ENCODE data around the gene PTN.

PTN gene

GRCh38 chr7:137324796-137325696, 18.5 kb downstream of the PTN start:
- no peak for DNase-seq (ENCODE audit: low spot score)

DNA sequence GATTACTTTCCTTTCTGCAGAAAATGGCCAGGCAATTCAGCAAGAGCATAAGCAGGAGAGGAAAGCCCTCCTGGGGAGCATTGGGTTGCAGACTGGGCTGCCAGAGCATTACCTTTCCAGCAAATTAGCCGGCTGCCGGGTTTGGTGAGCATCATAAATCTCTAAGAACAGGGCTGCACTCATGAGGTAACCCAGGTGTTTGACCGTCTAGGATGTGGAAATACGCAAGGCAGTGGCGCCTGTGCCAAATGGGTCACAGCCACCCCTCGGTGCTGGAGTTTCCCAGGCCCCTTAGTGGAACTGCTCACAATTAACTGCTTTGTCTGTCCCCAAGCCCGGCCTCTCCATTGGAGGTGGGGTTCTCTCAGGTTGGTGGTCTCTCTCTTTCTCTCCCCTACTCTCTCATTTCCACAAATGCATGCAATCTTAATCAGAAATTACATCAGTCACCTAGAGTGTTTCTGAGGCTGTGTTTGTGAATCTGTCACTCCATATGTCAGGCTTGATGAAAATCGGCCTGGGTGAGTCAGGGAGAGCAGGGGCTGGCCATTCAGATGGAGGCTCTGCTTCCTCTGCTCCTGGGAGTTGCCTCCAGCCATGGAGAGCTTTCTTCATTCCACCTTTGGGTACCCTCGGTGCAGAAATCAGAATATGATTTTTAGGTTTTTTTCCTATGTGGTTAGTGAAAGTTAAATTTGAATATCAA, 26.7 kb downstream of the PTN start:
- no peak for DNase-seq (ENCODE audit: low spot score)

DNA sequence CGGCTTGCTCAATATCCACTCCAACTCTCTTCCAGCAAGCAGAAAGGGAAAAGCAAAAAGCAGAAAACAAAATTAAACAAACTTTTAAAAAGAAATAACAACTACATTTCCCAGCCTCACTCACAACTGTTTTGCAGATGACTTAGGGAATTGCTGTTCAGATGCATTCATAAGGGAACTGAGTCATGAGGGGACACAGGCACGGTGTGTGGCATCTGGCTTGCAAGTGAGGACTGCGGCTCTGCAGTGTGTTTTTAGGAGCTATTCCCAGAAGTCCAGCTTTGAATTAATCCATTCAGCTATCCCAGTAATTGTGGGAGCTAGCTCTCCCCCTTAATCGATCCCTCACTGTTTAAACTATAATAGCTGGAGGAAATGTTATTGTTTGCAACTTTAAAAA, 30.3 kb downstream of the PTN start:
- peak; percentile 78 for DNase-seq (ENCODE audit: low spot score)

- DNase-seq (ENCODE audit: low spot score), result peak; percentile 35
These were observed 36.8 kb downstream of the PTN start for GRCh38 chr7:137306748-137307147.

DNA sequence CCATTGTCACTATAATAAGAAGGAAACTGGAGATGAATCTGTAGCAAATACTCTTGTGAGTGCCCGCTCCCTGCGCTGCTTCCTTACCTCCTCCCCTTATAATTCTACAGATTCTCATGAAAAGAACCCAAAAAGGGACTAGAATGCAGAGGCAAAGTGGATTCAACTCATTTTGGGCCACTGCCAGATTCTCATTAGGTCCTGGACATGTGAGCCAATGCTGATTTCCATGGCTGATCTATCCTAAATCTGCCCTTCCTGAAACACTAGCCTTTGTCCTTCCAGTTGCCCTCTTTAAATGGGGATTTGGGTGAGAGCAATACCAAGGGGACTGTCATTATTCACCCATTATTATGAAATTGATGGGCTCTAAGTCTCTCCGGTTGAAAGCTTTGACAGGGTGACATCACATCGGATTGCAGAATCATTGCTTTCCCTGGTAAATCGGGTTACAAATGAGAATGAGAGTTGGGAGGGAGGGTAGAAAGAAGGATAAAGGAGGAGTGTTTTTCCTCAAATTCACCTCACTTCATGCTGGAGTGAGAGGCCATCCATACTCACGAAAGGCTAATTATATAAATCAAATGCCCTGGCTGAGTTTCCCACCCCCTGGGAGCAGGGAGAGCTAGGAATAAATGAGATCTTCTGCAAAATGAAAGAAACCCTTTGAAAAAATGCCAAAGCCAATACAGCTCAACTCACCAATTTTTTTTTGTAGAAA, 37.5 kb downstream of the PTN start:
- peak; percentile 71 for DNase-seq (ENCODE audit: low spot score)

DNA sequence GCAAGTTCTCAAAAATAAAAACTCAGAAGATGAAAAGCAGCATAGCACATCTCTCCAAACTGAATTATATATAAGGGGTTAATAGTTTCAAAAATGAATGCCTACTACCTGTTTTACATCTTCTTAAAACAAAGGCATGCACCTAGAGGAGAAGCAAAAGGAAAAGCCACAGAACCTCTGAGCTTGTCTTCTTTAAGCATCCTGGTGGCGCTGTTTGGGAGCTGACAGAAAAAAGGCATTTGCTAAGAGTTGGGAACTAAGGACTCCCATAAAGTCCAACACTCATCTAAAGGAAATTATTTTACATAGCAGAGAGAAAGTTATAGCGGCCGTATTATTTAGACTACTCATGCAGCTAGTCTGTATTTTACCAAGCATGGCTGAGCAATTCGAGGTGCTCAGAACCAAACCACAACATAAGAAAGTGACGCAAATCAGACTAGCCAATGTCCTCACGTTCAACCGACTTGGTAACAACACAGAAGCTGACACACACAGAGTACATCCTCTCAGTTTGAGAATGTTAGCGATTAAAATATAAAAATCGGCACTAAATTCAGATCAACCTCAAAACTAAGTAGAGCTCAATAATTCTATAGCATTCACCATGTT, 38.8 kb downstream of the PTN start:
- DNase-seq (ENCODE audit: low spot score), result peak; percentile 88

DNA sequence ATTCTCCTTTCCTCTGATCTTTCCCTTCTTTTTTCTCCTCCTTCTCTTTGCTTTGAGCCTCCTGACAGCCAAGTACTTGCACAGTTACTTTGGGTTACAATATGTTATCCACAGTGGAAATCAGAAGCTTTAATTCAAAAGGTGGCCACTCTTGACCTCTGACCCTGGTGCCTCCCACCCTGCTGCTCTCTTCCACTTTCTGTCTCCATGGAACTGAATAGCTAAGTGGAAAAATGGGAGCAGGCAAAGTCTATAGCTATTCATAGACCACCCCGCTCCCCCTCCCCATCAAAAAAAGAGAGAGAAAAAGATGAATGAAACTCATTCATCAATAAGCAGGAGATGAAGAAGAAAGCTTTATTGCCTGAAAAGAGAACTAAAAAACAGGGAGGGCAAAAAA, 39.4 kb downstream of the PTN start:
- no peak for DNase-seq (ENCODE audit: low spot score)

DNA sequence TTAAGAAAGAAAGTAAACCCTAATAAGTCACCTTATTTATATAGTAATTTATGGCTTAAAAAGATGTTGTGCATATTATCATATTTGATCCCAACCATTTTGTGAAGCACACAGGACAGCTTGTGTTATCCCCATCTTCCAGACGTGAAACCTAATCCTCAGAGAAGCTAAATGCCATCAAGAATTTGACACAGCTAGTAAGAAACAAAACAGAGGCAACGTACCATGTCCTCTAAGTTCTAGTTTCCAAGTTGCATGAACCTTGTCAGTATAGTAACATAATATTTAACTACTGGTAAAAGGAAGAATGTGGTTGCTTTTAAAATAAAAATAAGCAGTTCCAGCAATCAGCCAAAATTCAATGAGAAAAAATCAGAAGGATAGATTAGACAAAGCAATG, 41.5 kb downstream of the PTN start:
- peak; percentile 32 for DNase-seq (ENCODE audit: low spot score)

DNA sequence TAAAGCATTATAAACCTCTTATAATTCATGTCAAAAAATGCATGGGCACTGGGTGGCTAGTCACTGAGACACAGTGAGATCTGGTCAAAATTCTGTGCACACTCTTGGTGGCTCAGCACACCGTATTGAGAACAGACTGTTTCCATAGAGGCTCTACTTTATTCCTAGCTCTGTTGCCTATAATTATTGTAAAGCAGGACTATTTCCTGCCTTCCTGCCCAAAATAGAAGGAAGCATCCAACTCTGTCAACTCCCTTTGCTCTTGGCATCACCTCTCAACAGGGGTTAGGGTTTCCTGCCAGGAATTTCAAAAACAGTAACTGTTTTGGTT, 45.1 kb downstream of the PTN start:
- peak; percentile 46 for DNase-seq (ENCODE audit: low spot score)

GRCh38 chr7:137297551-137298463, 45.7 kb downstream of the PTN start:
- peak; percentile 30 for DNase-seq (ENCODE audit: low spot score)

GRCh38 chr7:137296576-137296975, 47.0 kb downstream of the PTN start:
- peak; percentile 94 for DNase-seq (ENCODE audit: low spot score)

DNA sequence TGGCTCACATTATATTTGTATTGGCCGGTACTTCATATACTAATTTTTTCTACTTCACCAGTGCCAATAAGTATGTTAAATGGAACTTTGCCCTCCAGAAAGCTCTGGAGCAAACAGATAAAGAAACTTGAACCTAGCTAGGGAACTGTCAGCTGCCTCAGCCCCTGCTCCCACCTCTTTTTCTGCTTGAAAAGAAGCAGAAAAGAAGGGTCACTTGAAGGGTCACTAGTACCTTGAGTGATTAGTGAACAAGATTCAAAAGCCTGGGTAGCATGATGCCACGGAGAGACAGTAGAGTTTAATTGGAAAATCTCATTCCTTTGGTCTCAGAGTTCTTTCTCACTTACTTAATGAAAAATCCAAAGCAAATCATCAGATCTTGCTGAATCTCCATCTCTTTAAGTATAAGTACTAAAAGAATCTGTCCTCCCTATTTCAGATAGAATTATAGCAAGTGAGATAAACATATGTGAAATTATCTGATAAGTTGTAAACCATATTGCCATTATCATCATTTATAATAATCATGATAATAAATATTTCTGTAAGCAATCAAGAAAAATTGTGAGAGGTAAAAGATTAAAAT, 47.7 kb downstream of the PTN start:
- DNase-seq (ENCODE audit: low spot score), result peak; percentile 48

GRCh38 chr7:137289101-137289500, 54.4 kb downstream of the PTN start:
- no peak for DNase-seq (ENCODE audit: low spot score)

GRCh38 chr7:137287651-137288258, 55.8 kb downstream of the PTN start:
- peak; percentile 41 for DNase-seq (ENCODE audit: low spot score)

DNA sequence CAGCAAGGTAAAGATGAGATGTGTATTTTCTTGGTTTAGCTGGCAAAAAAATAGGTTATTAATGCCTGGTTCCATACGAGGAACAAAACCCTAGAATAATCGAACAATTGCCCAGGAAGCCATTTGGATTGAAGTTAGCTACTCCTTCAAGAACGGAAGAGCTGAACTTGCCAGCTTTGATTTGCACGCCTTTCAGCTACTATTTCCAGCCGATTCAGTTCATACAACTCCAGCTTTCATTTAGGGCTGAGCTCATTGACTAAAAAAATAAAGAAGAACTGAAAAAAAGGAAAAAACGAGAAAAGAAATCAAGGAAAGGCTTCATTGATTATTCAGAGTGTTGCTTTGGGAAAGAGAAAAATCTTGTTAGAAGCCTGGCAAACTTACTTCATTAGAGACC, 60.4 kb downstream of the PTN start:
- DNase-seq (ENCODE audit: low spot score), result peak; percentile 60

DNA sequence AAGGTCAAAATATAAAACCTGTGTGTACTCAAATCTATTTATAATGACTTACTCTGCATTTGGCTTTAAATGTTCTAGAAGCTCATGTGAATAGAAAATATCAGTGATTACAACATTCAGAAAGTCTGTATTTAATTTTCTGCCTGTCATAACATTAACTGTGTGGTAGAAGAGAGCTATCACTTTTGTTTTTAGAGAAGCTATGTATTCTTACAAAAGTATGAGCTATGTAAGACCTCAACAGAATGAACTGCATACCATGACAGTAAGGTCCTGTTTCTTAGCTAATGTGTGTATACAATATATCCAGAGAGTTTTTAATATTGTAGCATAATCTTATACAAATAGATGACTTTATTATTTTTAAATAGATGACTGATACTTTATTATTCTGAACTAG, 61.5 kb downstream of the PTN start:
- no peak for DNase-seq (ENCODE audit: low spot score)

DNA sequence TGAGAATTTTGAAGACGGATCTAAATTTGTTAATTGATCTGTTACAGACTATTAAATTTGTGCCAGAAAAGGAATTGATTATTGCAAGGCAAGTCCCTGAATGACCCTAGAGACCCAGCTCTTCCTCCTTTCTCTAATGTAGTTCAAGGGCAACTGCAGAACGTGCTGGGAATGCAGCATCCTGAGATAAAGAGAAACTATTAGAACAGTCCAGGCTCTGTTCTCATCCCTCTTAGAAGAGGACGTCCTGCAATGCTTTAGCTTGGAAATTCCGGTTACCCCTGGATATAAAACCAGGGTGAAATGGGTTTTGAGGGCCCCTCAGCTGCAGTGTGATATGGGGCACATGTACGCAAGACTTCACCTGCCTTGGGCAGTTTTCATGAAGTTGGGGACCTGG, 67.3 kb downstream of the PTN start:
- peak; percentile 79 for DNase-seq (ENCODE audit: low spot score)

DNA sequence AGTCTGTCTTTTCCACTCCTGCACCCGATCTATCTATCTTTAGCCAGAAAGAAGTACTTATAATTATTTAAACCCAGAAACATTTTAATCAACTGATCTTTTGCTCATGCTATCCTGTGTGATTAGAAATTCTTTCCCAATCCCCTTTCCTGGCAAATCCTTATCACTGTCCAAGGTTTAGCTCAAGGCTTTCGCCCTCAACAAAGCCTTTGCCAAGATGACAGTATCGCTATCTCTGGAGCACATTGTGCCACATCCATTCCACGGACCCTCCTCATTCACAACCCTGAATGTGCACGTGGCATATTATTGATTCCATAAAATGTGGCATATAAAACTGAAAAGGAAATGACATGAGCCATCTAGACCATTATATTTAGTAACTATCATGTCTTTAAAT, 71.3 kb downstream of the PTN start:
- no peak for DNase-seq (ENCODE audit: low spot score)

DNA sequence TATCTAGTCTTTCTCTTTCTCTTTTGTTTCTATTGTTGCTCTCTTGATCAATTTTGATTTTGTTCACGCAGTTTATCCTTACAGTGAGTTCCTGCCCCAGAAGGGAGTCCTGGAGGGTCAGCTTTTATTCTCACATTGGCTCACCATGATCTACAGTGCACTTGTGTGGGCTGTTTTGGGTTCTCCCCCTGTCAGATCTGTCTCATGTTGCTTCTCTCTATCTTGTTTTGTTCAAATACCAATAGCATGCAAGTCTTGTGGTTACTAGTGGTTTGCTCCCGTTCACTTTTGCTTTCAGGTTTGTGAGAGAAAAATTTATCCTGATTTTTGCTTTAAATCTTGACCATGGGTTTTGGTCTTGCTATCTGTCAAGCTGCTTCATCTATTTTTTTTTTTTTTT, 74.3 kb downstream of the PTN start:
- no peak for DNase-seq (ENCODE audit: low spot score)

All from pons (tissue), 1 donor.